HFFc6 (cell line): ENCODE results near the gene ADM. TPM values are rescaled to one million over a fixed set of nuclear protein-coding genes. Genes with fewer than 3 reads are reported as not detected.
A peak's percentile ranks its signal among the peaks of the same experiment; 100 is the strongest.

ENCODE experiments used
- DNase-seq: peaks from one replicate; pipeline ENCODE4 v3.0.0-alpha.2; 2018
- H3K27ac Mint-ChIP-seq: 2 replicates; pipeline ENCODE4 v1.8.0; 2020; ENCODE audit warnings: mild to moderate bottlenecking, mixed read lengths
- H3K27me3 Mint-ChIP-seq: 2 replicates; pipeline ENCODE4 v1.8.0; 2021; ENCODE audit warnings: mild to moderate bottlenecking, moderate library complexity, mixed read lengths; ENCODE audit not compliant: insufficient read depth
- H3K36me3 Mint-ChIP-seq: 2 replicates; pipeline ENCODE4 v1.8.0; 2021; ENCODE audit warnings: low read depth, mixed read lengths
- H3K4me1 Mint-ChIP-seq: 2 replicates; pipeline ENCODE4 v1.8.0; 2020; ENCODE audit warnings: low read depth, mixed read lengths
- H3K4me3 Mint-ChIP-seq: 2 replicates; pipeline ENCODE4 v1.8.0; 2020; ENCODE audit warnings: mild to moderate bottlenecking, moderate library complexity, mixed read lengths
- H3K9me3 Mint-ChIP-seq: 2 replicates; pipeline ENCODE4 v1.8.0; 2020; ENCODE audit warnings: mild to moderate bottlenecking, mixed read lengths
- total RNA-seq, 6 experiments: library from RNA; stranded (reverse); fragmentation: NEBNext Ultra II Directional; extraction: Animal tissue kit (Norgen Biotek cat#: 25700); gene quantifications; 2 replicates in 1 of 6; 3 replicates in 5 of 6; pipeline ENCODE4 v1.2.3, GENCODE V29; 2021
- TF ChIP-seq, protein P1 (sequence below): fragments of 200-600 bp; sonication (generic); IDR thresholded peaks from 2 replicates; pipeline ENCODE4 v1.5.0; 2021; ENCODE audit warnings: antibody characterized with exemption, mild to moderate bottlenecking

ADM gene
- total RNA-seq, 6 experiments from 2014 or later = 219 to 346 (median 321) TPM

DNA sequence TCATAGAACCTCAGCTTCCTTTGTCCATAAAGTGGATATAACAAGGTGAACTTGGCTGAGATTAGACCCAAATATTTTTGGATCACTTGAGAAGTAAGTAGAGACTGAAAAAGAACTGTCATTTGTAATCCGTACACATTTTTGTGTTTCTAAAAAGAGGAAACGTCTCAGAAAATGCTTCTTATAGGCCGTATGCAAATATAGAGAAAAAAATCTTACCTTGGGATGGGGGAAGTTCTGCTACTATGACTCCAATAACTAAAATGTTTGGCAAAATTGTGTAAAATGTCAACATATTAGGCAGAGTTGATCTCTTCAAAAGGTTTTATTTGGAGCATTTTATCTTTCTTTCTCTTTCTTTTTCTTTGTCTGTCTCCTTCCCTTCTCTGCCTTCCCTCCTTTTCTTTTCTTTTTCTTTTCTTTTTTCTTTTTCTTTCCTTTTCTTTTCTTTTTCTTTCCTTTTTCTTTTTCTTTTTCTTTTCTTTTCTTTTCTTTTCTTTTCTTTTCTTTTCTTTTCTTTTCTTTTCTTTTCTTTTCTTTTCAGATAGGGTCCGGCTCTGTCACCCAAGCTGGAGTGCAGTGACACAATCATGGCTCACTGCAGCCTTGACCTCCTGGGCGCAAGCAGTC, 48.2 kb downstream of the ADM start:
- no peak for DNase-seq
- no peak overlapping the region; the same call in 1 of the 2 replicates for H3K27ac Mint-ChIP-seq
- no peaks in the 10 kb centered on the region for H3K9me3 Mint-ChIP-seq
- TF ChIP-seq, protein P1, sequence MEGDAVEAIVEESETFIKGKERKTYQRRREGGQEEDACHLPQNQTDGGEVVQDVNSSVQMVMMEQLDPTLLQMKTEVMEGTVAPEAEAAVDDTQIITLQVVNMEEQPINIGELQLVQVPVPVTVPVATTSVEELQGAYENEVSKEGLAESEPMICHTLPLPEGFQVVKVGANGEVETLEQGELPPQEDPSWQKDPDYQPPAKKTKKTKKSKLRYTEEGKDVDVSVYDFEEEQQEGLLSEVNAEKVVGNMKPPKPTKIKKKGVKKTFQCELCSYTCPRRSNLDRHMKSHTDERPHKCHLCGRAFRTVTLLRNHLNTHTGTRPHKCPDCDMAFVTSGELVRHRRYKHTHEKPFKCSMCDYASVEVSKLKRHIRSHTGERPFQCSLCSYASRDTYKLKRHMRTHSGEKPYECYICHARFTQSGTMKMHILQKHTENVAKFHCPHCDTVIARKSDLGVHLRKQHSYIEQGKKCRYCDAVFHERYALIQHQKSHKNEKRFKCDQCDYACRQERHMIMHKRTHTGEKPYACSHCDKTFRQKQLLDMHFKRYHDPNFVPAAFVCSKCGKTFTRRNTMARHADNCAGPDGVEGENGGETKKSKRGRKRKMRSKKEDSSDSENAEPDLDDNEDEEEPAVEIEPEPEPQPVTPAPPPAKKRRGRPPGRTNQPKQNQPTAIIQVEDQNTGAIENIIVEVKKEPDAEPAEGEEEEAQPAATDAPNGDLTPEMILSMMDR = no peak
- peaks cover 5% of the 10 kb centered on the region for H3K27me3 Mint-ChIP-seq
- H3K4me3 Mint-ChIP-seq = no peak overlapping the region
- no peaks in the 10 kb centered on the region; the same call in 1 of the 2 replicates for H3K36me3 Mint-ChIP-seq
- peaks cover 65% of the 10 kb centered on the region for H3K4me1 Mint-ChIP-seq

GRCh38 chr11:10354389-10354788, 49.5 kb downstream of the ADM start:
- no peak for DNase-seq
- H3K4me3 Mint-ChIP-seq = no peak overlapping the region
- H3K36me3 Mint-ChIP-seq = no peaks in the 10 kb centered on the region; the same call in 1 of the 2 replicates
- no peak overlapping the region; the same call in 1 of the 2 replicates for H3K27ac Mint-ChIP-seq
- H3K9me3 Mint-ChIP-seq = no peaks in the 10 kb centered on the region
- peaks cover 52% of the 10 kb centered on the region for H3K4me1 Mint-ChIP-seq
- H3K27me3 Mint-ChIP-seq = peaks cover 2% of the 10 kb centered on the region; the same call in 1 of the 2 replicates
- TF ChIP-seq, protein P1 = no peak

DNA sequence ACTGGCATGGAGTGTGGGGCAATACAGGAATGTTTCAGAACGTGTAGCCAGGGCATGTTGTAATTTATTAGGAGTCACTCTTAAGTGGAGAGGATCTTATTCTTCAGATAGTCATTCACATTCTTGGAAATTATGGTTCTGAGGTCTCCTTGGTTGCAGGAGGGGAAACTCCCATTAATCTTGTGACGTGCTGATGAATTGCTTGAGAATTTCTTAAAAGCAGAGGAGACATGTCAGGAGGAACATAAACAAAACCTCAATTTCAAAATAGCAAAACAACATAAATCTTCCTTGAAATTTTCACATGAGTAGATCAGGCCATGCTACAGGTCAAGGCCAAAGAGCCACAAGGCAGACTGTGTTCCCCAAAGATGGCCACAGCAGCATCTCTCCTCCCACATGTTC, 50.4 kb downstream of the ADM start:
- DNase-seq = peak; percentile 46
- Mint-ChIP-seq H3K9me3 (no peaks in the 10 kb centered on the region; the same call in 1 of the 2 replicates), H3K4me3 (no peak overlapping the region), H3K4me1 (peaks cover 43% of the 10 kb centered on the region), H3K27ac (peak overlapping the region; percentile 45; the same call in 1 of the 2 replicates), H3K36me3 (peaks cover 5% of the 10 kb centered on the region; the same call in 1 of the 2 replicates), H3K27me3 (peaks cover 2% of the 10 kb centered on the region; the same call in 1 of the 2 replicates)
- TF ChIP-seq, protein P1 = no peak

DNA sequence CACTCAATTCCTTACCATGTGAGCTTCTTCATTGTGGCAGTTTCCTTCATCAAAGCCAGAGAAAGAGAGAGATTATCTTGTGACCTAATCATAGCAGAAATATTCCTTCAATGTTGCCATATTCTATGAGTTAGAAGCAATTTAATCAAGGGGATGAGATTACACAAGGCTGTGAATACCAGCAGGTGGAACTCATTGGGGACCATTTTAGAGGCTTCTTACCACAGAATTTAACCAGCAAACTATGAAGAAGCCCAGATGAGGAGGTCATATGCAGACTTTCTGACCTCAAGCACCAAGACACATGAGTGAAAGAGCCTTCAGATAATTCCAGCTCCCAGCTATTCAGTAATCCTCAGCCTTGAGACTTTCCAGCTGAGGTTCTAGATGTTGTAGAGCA, 51.3 kb downstream of the ADM start:
- H3K27ac Mint-ChIP-seq = no peak overlapping the region
- peaks cover 34% of the 10 kb centered on the region for H3K4me1 Mint-ChIP-seq
- peaks cover 6% of the 10 kb centered on the region; the same call in 1 of the 2 replicates for H3K36me3 Mint-ChIP-seq
- TF ChIP-seq, protein P1 = no peak
- H3K4me3 Mint-ChIP-seq = no peak overlapping the region
- peaks cover 2% of the 10 kb centered on the region; the same call in 1 of the 2 replicates for H3K27me3 Mint-ChIP-seq
- no peaks in the 10 kb centered on the region; the same call in 1 of the 2 replicates for H3K9me3 Mint-ChIP-seq
- no peak for DNase-seq

Other genes starting within 250 kb of the ADM start
- 10 to 100 TPM; 25.2 to 36.0 (median 30.7) TPM for gene SBF2, start 10.9 kb upstream of the ADM start, total RNA-seq
- gene AMPD3, start 150.2 kb downstream of the ADM start, total RNA-seq = 10 to 100 TPM in 3 of 6 experiments, 1 to 10 TPM in 3; 9.6 to 10.6 (median 10.0) TPM
- 10 to 100 TPM; 41.9 to 55.8 (median 55.1) TPM for gene RNF141, start 236.1 kb downstream of the ADM start, total RNA-seq